Measurements from ENCODE around the gene BTC. TPM values are rescaled to one million over a fixed set of nuclear protein-coding genes. Genes with fewer than 3 reads are reported as not detected.

BTC gene
- total RNA-seq, 1 donor from 2014 or later: 0.25 TPM

Other genes with a start within 250 kb of the BTC start
- gene PARM1, start 138.6 kb upstream of the BTC start, total RNA-seq: 90.7 TPM

All from left ventricle myocardium inferior (tissue), 1 donor.